Measurements from ENCODE around the gene MVK.

MVK gene

DNA sequence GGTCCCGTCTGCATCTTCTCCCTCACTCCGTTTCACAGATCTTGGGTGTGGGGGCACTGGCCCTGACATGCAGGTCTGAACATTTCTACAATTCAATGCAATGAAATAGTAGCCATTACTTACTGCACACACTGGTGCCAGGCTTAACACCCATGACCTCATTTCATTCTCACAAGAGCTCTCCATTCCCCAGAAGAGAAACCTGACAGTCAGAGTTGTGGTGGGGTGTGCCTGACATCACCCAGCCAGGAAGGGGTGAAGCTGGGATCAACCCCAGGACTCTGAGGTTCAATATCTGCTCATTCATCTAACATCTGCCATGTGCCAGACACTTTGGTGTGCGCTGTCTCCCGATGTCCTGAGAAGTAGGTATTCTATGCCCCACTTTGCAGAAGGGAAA is 34.7 kb downstream of the MVK start:
- no peak for ATAC-seq (ENCODE audit: low read depth)

DNA sequence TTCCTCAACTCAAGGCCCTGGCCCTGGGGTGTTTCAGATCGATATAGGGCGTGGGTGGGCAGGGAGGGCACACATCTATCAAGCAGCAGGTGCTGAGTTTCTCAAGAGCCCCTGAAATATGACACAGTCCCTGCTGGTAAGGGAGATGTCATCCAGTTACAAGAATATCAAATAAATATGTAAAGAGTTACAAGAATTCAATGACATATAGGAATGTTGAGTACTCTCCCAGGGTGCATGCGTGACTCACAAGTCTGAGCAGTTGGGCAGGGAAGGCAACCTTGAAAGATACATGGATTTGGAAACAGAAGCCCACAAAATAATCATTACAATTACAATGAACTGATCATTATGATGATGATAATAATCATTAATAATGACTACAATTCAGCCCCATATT is 35.2 kb downstream of the MVK start:
- no peak overlapping the region for H3K4me3 Mint-ChIP-seq
- H3K9me3 Mint-ChIP-seq = no peaks in the 10 kb centered on the region
- peaks cover 3% of the 10 kb centered on the region for H3K4me1 Mint-ChIP-seq
- H3K36me3 Mint-ChIP-seq = no peaks in the 10 kb centered on the region
- H3K27ac Mint-ChIP-seq = no peak overlapping the region
- H3K27me3 Mint-ChIP-seq = peaks cover 12% of the 10 kb centered on the region
- DNase-seq (ENCODE audit: low spot score in 2 of 2) = no peak
- ATAC-seq (ENCODE audit: low read depth) = no peak

More for the DNA sequence above, 34.7 kb downstream of the MVK start:
- Mint-ChIP-seq H3K27ac (no peak overlapping the region), H3K27me3 (peaks cover 12% of the 10 kb centered on the region), H3K36me3 (no peaks in the 10 kb centered on the region), H3K4me3 (no peak overlapping the region), H3K4me1 (peaks cover 4% of the 10 kb centered on the region), H3K9me3 (no peaks in the 10 kb centered on the region)
- DNase-seq (ENCODE audit: low spot score in 2 of 2) = no peak

DNA sequence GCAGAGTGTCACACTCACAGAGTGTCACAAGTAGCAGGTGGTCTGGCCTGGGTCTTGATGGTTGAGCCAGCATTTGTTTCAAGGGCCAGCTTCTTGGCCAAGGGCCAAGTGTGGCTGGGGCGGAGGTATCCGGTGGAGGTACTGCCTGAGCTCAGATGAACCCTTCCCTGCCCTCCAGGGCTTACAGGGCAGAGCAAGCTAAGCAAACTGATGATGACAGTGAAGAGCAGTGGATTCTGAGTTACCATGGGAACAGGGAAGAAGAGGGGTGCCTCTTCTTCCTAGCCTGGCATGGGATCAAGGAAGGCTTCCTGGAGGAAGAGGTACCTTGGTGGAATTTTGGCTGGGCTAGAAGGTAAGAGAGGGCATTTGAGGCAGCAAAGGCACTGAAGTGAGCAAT is 35.7 kb downstream of the MVK start:
- peaks cover 11% of the 10 kb centered on the region for H3K27me3 Mint-ChIP-seq
- H3K27ac Mint-ChIP-seq = no peak overlapping the region
- no peak for DNase-seq (ENCODE audit: low spot score in 2 of 2)
- no peaks in the 10 kb centered on the region for H3K9me3 Mint-ChIP-seq
- no peak for ATAC-seq (ENCODE audit: low read depth)
- H3K4me1 Mint-ChIP-seq = no peaks in the 10 kb centered on the region
- H3K36me3 Mint-ChIP-seq = no peaks in the 10 kb centered on the region
- no peak overlapping the region for H3K4me3 Mint-ChIP-seq

DNA sequence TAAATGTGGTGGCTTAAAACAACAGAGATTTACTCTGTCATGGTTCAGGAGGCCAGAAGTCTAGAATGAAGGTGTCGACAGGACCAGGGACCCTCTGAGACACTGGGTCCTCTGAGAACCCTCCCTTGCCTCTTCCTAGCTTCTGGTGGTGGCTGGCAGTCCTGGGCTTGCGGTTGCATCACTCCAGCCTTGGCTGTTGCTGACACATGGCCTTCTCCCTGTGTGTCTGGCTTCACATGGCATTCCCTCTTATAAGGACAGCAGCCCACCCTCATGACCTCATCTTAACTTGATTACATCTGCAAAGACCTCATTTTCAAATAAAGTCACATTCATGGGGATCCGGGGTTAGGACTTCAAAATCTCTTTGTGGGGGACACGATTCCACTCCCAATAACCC is 36.9 kb downstream of the MVK start:
- H3K27ac Mint-ChIP-seq = no peak overlapping the region
- H3K4me1 Mint-ChIP-seq = no peaks in the 10 kb centered on the region
- ATAC-seq (ENCODE audit: low read depth) (no peak), DNase-seq (ENCODE audit: low spot score in 2 of 2) (no peak)
- H3K27me3 Mint-ChIP-seq = peaks cover 13% of the 10 kb centered on the region
- no peak overlapping the region for H3K4me3 Mint-ChIP-seq
- H3K36me3 Mint-ChIP-seq = no peaks in the 10 kb centered on the region
- no peaks in the 10 kb centered on the region for H3K9me3 Mint-ChIP-seq

DNA sequence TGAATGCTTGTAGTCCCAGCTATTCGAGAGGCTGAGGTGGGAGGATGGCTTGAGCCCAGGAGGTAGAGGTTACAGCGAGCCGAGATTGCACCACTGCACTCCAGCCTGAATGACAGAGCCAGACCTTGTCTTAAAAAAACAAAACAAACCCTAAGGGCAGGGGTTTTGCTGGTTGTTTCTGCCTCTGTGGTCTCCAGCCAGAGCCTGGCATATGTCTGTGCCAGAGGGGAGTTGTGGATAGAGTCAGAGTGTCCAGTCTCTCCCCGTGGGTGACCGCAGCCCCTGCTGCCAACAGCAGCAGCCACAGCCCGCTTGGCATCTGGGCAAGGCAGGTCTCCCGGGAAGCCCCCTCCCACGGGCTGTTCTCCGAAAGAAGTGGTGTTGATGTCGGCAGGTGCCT is 37.6 kb downstream of the MVK start:
- no peak for DNase-seq (ENCODE audit: low spot score in 2 of 2)
- no peaks in the 10 kb centered on the region for H3K9me3 Mint-ChIP-seq
- H3K27me3 Mint-ChIP-seq = peaks cover 17% of the 10 kb centered on the region
- H3K4me3 Mint-ChIP-seq = no peak overlapping the region
- H3K27ac Mint-ChIP-seq = no peak overlapping the region
- ATAC-seq (ENCODE audit: low read depth) = no peak
- no peaks in the 10 kb centered on the region for H3K36me3 Mint-ChIP-seq
- H3K4me1 Mint-ChIP-seq = no peaks in the 10 kb centered on the region

DNA sequence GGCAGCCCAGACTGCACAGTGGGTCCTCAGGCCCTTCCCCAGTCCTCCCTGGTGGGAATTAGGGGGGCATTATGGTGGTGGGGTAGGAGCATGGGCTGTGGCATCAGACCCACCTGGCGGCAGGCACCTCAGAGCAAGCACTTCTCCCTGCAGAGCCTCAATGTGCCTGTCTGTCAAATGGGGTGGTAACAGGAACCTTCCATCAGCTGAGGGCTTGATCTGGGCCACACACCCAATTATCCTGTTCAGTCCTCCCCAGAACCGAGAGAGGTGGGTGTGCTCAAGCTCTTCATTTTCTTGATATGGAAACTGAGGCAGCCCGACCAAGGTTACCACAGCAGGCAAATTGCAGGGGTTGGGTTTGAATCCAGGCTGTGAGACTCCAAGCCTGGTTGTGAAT is 38.4 kb downstream of the MVK start:
- H3K27ac Mint-ChIP-seq = no peak overlapping the region
- peaks cover 18% of the 10 kb centered on the region for H3K27me3 Mint-ChIP-seq
- H3K4me3 Mint-ChIP-seq = no peak overlapping the region
- DNase-seq (ENCODE audit: low spot score in 2 of 2) (no peak), ATAC-seq (ENCODE audit: low read depth) (no peak)
- no peaks in the 10 kb centered on the region for H3K36me3 Mint-ChIP-seq
- H3K9me3 Mint-ChIP-seq = no peaks in the 10 kb centered on the region
- no peaks in the 10 kb centered on the region for H3K4me1 Mint-ChIP-seq

DNA sequence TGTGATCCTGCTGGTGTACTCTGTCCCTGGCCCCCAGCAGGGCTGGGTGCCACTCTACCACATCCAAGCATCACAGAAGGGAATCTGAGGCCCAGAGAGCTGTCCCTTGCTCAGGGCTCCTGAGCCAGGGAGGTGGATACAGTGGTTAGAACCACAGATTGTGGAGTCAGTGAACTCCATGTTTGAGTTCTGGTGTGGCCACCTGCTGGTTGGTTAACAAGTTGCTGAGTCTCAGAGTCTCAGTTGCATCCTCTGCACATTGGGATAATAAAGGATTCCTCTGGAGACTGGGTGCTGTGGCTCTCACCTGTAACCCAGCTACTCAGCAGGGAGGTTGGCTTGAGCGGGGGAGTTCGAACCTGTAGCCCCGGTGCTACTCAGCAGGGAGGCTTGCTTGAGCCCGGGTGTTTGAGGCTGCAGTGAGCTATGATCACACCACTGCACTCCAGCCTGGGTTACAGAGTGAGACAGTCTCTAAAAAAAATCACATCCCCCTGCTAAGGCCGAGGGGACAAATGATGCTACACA is 39.4 kb downstream of the MVK start:
- Mint-ChIP-seq H3K36me3 (no peaks in the 10 kb centered on the region), H3K27ac (no peak overlapping the region), H3K4me3 (no peak overlapping the region), H3K9me3 (no peaks in the 10 kb centered on the region), H3K4me1 (no peaks in the 10 kb centered on the region), H3K27me3 (peaks cover 15% of the 10 kb centered on the region)
- no peak for ATAC-seq (ENCODE audit: low read depth)
- no peak for DNase-seq (ENCODE audit: low spot score in 2 of 2)

DNA sequence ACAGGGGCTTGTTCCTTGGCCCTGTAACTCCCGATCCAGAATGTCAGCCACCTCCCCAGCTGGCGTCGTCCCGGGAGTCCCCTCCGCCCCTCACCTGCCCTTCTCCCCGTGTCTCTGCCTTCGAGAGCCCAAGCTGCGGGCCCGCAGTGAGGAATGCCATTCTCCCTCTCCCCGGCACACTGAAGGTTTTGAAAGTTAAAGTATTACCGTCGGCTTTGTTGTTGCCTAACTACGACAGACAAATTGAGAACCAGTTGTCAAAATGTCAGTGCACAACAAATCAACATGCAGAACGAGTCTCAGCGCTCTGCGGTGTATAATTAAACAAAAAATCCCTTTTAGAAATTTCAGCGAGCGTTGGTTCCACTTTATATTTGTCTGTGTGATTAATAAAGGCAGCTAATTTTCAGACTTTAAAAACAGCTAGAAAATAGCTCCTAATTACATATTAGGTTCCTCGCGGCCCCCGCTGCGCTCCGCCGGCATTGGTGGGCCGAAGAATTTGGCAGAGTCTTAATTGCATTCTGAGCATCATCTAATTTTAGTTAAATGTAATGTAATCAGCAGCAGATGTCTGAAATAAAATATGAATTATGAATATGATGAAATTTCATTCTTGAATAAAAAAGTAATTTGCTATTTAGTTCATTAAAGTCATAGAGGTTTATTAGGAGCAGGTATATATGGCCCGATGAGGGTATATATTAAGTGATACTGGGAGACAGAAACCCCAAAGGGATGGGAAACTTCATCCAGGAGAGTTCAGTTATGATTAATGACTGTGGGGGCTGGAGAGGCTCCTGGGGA is 40.3 kb downstream of the MVK start:
- H3K9me3 Mint-ChIP-seq = no peaks in the 10 kb centered on the region
- no peak overlapping the region for H3K27ac Mint-ChIP-seq
- no peak for ATAC-seq (ENCODE audit: low read depth)
- no peaks in the 10 kb centered on the region for H3K36me3 Mint-ChIP-seq
- H3K4me1 Mint-ChIP-seq = no peaks in the 10 kb centered on the region
- peaks cover 10% of the 10 kb centered on the region for H3K27me3 Mint-ChIP-seq
- no peak for DNase-seq (ENCODE audit: low spot score in 2 of 2)
- no peak overlapping the region for H3K4me3 Mint-ChIP-seq

DNA sequence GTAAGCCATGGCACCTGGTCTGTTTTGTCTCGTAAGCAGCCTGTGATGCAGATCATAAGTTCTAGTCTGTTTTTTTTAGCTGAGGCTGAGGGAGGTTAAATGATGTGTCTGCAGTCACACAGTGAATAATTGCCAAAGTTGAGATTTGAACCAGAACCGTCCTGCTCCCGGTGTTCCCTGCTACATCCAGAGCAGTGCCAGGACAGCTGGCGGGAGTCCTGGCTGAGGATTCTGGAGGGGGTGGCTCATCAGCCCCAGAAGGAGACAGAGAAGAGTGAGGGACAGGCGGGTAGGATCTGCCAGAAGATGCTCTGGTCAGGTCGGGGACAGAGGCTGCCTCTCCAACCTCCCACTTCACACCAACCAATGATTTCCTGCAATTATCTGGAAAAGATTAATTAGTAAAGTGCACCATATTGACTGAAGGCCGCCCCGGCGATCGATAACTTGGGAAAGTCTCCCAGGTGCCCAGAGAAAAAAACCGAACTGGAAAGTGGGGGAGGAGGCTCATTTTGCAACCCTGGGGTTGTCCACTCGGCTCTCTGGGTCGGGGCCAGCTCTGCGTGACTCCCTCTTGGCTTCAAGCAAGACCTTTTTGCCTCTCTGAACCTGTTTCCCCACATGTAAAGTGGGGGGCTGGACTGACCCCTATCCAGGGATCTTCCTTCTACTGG is 42.1 kb downstream of the MVK start:
- H3K9me3 Mint-ChIP-seq = no peaks in the 10 kb centered on the region
- H3K4me1 Mint-ChIP-seq = no peaks in the 10 kb centered on the region
- H3K27me3 Mint-ChIP-seq = peaks cover 12% of the 10 kb centered on the region
- DNase-seq (ENCODE audit: low spot score in 2 of 2) = no peak
- H3K4me3 Mint-ChIP-seq = no peak overlapping the region
- H3K36me3 Mint-ChIP-seq = no peaks in the 10 kb centered on the region
- no peak for ATAC-seq (ENCODE audit: low read depth)
- no peak overlapping the region for H3K27ac Mint-ChIP-seq

DNA sequence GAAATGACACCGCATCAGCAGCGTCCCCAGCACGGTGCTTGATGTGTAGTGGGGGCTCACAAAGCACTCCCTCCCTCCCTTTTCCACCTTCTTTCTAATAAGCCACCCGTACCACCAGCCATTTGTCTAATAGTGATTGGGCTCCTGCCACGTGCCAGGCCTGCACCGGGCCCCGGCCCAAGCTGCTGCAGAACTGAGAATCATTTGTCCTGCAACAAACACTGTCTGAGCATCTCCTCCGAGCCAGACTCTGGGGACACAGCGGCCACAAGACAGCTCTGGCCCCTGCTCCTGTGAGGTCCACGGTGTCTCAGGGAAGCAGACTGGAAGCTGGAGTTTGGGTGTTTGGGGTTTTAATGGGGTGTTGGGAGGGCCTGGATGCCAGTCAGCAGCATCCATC is 43.9 kb downstream of the MVK start:
- no peaks in the 10 kb centered on the region for H3K9me3 Mint-ChIP-seq
- no peak overlapping the region for H3K27ac Mint-ChIP-seq
- DNase-seq (ENCODE audit: low spot score in 2 of 2) = no peak
- no peak for ATAC-seq (ENCODE audit: low read depth)
- no peak overlapping the region for H3K4me3 Mint-ChIP-seq
- H3K4me1 Mint-ChIP-seq = peaks cover 5% of the 10 kb centered on the region
- peaks cover 14% of the 10 kb centered on the region for H3K27me3 Mint-ChIP-seq
- H3K36me3 Mint-ChIP-seq = no peaks in the 10 kb centered on the region

DNA sequence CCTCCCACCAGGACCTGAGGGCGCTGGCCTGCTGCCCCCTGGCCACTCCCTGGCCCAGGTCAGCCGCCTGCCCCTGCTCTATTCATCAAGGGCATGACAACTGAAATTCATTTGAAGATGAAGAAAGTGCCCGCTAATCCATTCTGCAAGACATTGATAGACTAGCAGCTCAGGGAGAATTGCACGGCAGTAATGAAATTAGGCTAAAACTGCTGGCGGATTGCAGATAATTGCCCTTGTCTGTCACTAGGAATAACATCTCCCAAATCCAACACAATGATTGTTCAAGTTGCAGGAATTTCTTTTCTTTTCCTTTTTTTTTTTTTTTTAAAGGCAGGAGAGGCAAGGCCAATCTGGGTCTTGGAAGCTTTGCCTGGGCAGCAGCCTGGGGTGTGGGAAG is 44.5 kb downstream of the MVK start:
- DNase-seq (ENCODE audit: low spot score in 2 of 2) = no peak
- peaks cover 14% of the 10 kb centered on the region for H3K27me3 Mint-ChIP-seq
- peaks cover 5% of the 10 kb centered on the region for H3K4me1 Mint-ChIP-seq
- H3K27ac Mint-ChIP-seq = no peak overlapping the region
- no peak for ATAC-seq (ENCODE audit: low read depth)
- no peaks in the 10 kb centered on the region for H3K36me3 Mint-ChIP-seq
- H3K4me3 Mint-ChIP-seq = no peak overlapping the region
- H3K9me3 Mint-ChIP-seq = no peaks in the 10 kb centered on the region

DNA sequence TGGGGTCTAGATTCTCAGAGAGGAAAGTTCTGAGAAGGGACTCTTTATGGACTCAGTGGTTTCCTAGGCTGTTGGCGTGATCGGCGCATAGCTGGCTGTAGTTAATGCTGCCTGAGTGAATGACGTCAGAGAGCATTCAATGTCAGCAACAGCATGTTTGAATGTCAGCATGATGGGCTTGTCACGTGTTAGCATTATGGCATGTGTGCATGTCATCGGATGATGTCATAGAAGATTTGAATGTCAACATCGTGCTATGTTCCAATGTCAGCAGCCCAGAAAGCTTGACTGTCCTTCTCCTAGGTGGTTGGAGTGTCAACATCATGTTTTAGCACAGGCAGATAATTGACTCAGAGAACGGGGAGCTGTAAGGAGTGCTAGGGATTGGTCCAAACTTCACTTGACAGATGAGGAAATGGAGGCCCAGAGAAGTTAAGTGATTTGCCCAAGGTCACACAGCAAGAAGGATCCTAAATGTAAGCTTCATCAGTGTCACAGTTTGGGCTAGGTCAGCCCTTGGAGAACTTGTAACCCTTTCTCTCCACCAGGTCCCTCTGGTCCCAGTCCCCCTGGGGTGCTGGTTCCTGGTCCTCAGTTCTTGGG is 45.5 kb downstream of the MVK start:
- Mint-ChIP-seq H3K27ac (no peak overlapping the region), H3K27me3 (peaks cover 13% of the 10 kb centered on the region), H3K36me3 (no peaks in the 10 kb centered on the region), H3K4me1 (peaks cover 5% of the 10 kb centered on the region), H3K9me3 (no peaks in the 10 kb centered on the region), H3K4me3 (no peak overlapping the region)
- DNase-seq (ENCODE audit: low spot score in 2 of 2) (no peak), ATAC-seq (ENCODE audit: low read depth) (no peak)

DNA sequence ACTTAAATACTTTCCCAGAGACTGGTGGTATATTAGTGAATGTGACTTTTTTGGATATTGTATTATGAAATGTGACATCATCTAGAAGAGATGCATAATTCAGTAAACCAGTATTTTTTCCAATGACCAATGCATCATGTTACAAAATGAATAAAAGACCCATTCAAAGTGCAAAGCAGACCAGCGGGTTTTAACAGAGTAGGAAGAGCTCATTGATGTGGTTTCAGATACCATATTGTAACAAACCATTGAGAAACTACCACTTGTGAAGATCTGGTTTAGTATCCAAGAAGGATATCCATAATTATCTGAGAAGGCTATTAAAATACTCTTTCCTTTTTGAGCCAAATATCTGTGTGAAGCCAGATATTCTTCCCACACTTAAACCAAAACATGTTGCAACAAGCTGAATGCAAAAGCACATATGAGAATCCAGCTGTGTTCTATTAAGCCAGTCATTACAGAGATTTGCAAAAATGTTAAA is 47.7 kb downstream of the MVK start:
- Mint-ChIP-seq H3K27me3 (peaks cover 15% of the 10 kb centered on the region), H3K4me1 (peaks cover 5% of the 10 kb centered on the region), H3K36me3 (no peaks in the 10 kb centered on the region), H3K4me3 (no peak overlapping the region), H3K27ac (no peak overlapping the region), H3K9me3 (no peaks in the 10 kb centered on the region)
- ATAC-seq (ENCODE audit: low read depth) (no peak), DNase-seq (ENCODE audit: low spot score in 2 of 2) (no peak)

DNA sequence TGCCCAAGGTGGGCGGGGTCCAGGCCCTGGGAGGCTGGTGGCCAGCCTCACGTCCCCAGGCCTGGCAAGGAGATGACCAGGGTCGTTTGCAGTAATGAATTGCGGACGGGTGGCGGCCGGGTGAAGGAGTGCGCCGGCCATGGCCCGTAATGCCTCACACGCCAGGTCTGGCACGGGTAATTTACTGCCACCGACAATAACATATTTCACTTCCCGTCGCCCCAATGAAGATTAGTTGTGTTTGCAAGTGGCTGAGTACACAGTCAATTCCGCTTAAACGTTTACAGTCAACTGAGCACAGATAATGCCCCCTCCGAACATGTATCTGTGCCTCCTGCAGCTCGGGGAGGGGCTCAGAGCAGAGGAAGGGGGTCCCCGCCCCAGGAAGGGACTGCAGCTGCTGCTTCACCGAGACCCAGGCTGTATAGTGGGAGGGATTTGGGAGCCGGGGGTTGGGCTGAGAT is 48.3 kb downstream of the MVK start:
- Mint-ChIP-seq H3K36me3 (no peaks in the 10 kb centered on the region), H3K9me3 (no peaks in the 10 kb centered on the region), H3K27ac (no peak overlapping the region), H3K4me3 (peak overlapping the region; percentile 55), H3K27me3 (peaks cover 17% of the 10 kb centered on the region), H3K4me1 (peaks cover 5% of the 10 kb centered on the region)
- ATAC-seq (ENCODE audit: low read depth) (peak; percentile 37), DNase-seq (ENCODE audit: low spot score in 2 of 2) (no peak)

Measured in memory B cell (primary cell).